GM12874 (cell line): Measurements from ENCODE around the gene LHX3.

Experiments
- TF ChIP-seq, protein P1 (sequence below): IDR thresholded peaks from 2 replicates; pipeline ENCODE4 v1.5.1; 2011; ENCODE audit warnings: low read depth, mild to moderate bottlenecking, control low read depth, low read length, moderate library complexity; ENCODE audit not compliant: insufficient read depth

The LHX3 gene

DNA sequence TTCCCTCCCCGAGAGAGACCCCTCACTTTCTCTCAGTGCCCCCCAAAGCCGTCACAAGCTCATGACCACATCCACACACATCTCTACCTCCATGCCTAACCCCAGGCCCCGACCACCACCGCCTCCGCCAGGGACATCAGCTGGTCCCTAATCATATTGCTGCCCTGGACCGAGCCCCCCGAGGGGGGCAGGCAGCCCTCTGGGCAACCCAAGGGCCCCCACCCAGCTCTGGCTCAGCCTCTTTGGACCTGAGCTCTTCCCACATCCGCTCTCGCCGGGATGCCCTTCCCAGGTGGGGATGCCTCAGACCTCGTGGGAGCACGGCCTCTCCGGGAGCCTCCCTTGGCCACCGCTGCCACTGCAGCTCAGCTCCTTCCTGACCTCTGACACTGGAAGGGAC lies 18.5 kb downstream of the LHX3 start:
- TF ChIP-seq, protein P1, sequence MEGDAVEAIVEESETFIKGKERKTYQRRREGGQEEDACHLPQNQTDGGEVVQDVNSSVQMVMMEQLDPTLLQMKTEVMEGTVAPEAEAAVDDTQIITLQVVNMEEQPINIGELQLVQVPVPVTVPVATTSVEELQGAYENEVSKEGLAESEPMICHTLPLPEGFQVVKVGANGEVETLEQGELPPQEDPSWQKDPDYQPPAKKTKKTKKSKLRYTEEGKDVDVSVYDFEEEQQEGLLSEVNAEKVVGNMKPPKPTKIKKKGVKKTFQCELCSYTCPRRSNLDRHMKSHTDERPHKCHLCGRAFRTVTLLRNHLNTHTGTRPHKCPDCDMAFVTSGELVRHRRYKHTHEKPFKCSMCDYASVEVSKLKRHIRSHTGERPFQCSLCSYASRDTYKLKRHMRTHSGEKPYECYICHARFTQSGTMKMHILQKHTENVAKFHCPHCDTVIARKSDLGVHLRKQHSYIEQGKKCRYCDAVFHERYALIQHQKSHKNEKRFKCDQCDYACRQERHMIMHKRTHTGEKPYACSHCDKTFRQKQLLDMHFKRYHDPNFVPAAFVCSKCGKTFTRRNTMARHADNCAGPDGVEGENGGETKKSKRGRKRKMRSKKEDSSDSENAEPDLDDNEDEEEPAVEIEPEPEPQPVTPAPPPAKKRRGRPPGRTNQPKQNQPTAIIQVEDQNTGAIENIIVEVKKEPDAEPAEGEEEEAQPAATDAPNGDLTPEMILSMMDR, result no peak

- TF ChIP-seq, protein P1, result no peak
Observed at GRCh38 chr9:136185596-136186366, 19.1 kb downstream of the LHX3 start.

GRCh38 chr9:136185066-136185465 lies 19.9 kb downstream of the LHX3 start:
- TF ChIP-seq, protein P1, result no peak

DNA sequence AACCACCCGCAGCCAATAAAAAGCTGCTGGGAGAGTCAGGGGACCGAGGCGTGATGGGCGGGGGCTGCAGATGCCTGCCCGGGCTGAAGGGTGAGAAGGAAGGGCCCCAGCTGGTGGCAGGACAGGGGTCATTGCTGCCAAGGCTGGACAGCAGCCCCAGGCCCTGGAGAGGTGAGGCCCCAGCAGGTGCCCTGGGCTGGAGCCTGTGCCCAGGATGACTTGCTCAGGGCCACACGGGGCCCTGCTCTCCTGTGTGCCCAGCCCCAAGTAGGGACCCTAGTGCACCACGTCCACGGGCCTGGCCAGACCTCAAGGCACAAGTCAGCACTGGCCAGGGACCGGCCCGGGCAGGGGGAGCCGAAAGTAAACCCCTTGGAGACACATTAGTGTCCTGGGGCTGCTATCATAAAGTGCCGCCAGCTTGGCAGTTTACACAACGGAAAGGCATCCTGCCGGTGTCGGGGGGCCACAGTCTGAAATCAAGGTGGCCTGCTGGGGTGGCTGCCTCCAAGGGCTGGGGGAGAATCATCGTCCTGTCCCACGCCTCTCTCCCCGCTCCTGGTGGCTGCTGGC lies 22.0 kb downstream of the LHX3 start:
- TF ChIP-seq, protein P1, result no peak

DNA sequence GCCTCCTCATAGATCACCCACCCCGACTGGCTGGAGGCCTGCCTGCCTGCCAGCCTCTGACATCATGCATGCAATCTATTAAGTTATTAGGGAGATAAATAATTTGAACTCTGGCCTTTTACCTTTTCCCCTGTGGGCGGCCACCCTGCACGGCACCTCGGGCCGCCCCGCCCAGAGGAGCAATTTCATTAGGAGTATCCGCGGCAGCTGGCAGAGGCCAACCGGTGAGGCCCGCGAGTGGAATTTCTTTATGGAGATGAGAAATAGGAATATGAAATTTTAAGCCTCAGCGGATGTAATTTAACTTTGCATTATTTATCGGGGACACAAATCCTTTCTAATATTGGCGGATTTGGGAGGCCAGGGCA lies 22.5 kb downstream of the LHX3 start:
- TF ChIP-seq, protein P1, result no peak

DNA sequence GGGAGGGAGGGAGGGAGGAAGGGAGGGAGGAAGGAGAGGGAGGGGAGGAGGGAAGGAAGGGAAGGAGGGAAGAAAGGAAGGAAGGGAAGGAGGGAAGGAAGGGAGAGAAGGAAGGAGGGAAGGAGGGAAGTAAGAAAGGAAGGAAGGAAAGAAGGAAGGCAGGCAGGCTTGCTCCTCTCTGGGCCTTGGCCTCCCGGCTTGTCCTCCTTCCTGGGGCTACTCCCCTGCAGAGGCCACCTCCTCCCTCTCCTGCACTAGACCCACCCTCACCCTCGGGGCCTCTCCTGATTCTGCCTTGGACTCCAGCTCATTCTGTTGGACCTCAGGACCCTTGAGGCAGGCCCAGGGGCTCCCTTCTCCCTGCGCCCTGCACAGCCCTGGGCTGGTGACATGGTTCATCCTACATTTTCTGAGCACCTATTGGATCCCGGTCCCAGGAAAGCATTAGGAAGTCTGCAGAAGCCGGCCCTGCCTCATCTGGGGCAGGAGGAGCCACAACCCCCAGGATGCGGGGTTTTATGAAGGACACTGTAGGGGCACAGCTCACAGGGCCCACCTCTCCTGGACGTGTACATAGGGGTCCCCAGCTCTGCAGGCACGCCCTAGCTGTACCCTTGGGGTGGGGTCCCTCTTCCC lies 23.0 kb downstream of the LHX3 start:
- TF ChIP-seq, protein P1, result no peak

DNA sequence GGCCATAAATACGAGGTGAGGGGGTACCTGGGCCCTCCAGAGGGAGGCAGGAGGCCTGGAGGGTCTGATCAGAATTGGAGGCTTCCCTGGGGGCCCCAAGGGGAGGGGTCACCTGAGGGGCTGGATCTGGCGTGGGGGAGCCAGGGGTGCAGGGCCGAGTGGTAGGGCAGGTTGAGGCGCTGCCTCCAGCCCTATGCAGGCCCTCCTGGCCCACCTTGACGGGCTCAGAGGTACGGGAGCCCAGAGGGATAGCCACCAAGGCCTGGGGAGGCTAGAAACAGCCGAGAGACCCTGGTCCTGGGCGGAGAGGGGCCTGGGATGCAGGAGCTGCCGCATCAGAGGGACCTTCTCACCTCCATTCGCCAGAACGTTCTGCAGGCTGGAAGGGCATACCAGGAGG lies 24.3 kb downstream of the LHX3 start:
- TF ChIP-seq, protein P1, result no peak
